ENCODE measurements around the gene PRRC2A.

Gene PRRC2A

GRCh38 chr6:31658158-31658688, 37.7 kb downstream of the PRRC2A start:
- H3K9me3 ChIP-seq: no peaks in the 10 kb centered on the region
- H3K27me3 ChIP-seq: no peaks in the 10 kb centered on the region
- H3K4me1 ChIP-seq (ENCODE audit: control insufficient read depth in 1 of 2, insufficient read depth in 1 of 2, low read depth in 1 of 2, low read length in 1 of 2): peaks cover 53 to 64% of the 10 kb centered on the region in 2 experiments
- TF ChIP-seq CTCF (IDR thresholded peaks at IDR 0.05): no peak
- H3K4me3 ChIP-seq (ENCODE audit: low read depth in 1 of 2, low read length in 1 of 2): no peak overlapping the region
- H3K36me3 ChIP-seq: peaks cover 44% of the 10 kb centered on the region
- peak overlapping the region; percentile 35 for H3K27ac ChIP-seq

GRCh38 chr6:31658983-31659648, 38.6 kb downstream of the PRRC2A start:
- Histone ChIP-seq H3K9me3 (no peaks in the 10 kb centered on the region), H3K4me3 (ENCODE audit: low read depth in 1 of 2, low read length in 1 of 2) (peak overlapping the region; percentile 77 to 92), H3K36me3 (peaks cover 52% of the 10 kb centered on the region), H3K27ac (peak overlapping the region; percentile 92), H3K4me1 (ENCODE audit: control insufficient read depth in 1 of 2, insufficient read depth in 1 of 2, low read depth in 1 of 2, low read length in 1 of 2) (peaks cover 55 to 68% of the 10 kb centered on the region in 2 experiments), H3K27me3 (no peaks in the 10 kb centered on the region)
- TF ChIP-seq CTCF (IDR thresholded peaks at IDR 0.05): no peak

- TF ChIP-seq CTCF (IDR thresholded peaks at IDR 0.05): no peak
- Histone ChIP-seq H3K4me1 (ENCODE audit: control insufficient read depth in 1 of 2, insufficient read depth in 1 of 2, low read depth in 1 of 2, low read length in 1 of 2) (peaks cover 60 to 75% of the 10 kb centered on the region in 2 experiments), H3K4me3 (ENCODE audit: low read depth in 1 of 2, low read length in 1 of 2) (peak overlapping the region; percentile 77 to 92), H3K9me3 (no peaks in the 10 kb centered on the region), H3K36me3 (peaks cover 51% of the 10 kb centered on the region), H3K27me3 (no peaks in the 10 kb centered on the region), H3K27ac (peak overlapping the region; percentile 92)
Measured at GRCh38 chr6:31659649-31660380, 39.3 kb downstream of the PRRC2A start.

- Histone ChIP-seq H3K4me1 (ENCODE audit: control insufficient read depth in 1 of 2, insufficient read depth in 1 of 2, low read depth in 1 of 2, low read length in 1 of 2) (peaks cover 62 to 81% of the 10 kb centered on the region in 2 experiments), H3K27ac (peak within 1 kb of the TSS; percentile 92), H3K36me3 (peaks cover 43% of the 10 kb centered on the region), H3K9me3 (no peaks in the 10 kb centered on the region), H3K27me3 (no peaks in the 10 kb centered on the region), H3K4me3 (ENCODE audit: low read depth in 1 of 2, low read length in 1 of 2) (peak within 1 kb of the TSS; percentile 77 to 92)
- TF ChIP-seq CTCF (IDR thresholded peaks at IDR 0.05): no peak
Measured at GRCh38 chr6:31660381-31661261, 40.1 kb downstream of the PRRC2A start, which contains the start of gene C6orf47. TSS of gene C6orf47 (minus strand) at chr6:31660778. CDS start at chr6:31659947, 831 bp downstream.
